GM12878 (cell line): Measurements from ENCODE around the gene MAN2A2. TPM values are rescaled to one million over a fixed set of nuclear protein-coding genes. Genes with fewer than 3 reads are reported as not detected.

Experiments
- BHLHE40 ChIP-seq, 2 experiments: fragments of 450-650 bp in 1 of 2; IDR thresholded peaks; 2 replicates each; pipeline ENCODE4 v1.6.1; 2011 to 2017; ENCODE audit warnings: low read depth in 2 of 2, borderline replicate concordance in 1 of 2, improper control_type of control experiment in 1 of 2, low read length in 1 of 2, mild to moderate bottlenecking in 1 of 2
- BMI1 ChIP-seq: fragments of 450-650 bp; IDR thresholded peaks from 2 replicates; pipeline ENCODE4 v1.6.1; 2016; ENCODE audit warnings: mild to moderate bottlenecking, moderate library complexity, borderline replicate concordance
- CHD1 ChIP-seq: IDR thresholded peaks from 2 replicates; pipeline ENCODE4 v1.6.1; 2012; ENCODE audit warnings: low read depth, low read length, improper control_type of control experiment
- ELK1 ChIP-seq: IDR thresholded peaks from 2 replicates; pipeline ENCODE4 v1.6.1; 2012; ENCODE audit warnings: low read depth, low read length, improper control_type of control experiment
- FOXM1 ChIP-seq: IDR thresholded peaks from 2 replicates; pipeline ENCODE4 v1.6.1; 2012; ENCODE audit warnings: low read depth, mild to moderate bottlenecking, inconsistent platforms, low read length, moderate library complexity
- HDAC6 ChIP-seq: fragments of 200-600 bp; sonication (generic); IDR thresholded peaks from one replicate; pipeline ENCODE4 v1.8.0; 2017; ENCODE audit warnings: antibody characterized with exemption; ENCODE audit not compliant: unreplicated experiment
- IKZF1 ChIP-seq: fragments of 450-650 bp; conservative IDR thresholded peaks from 2 replicates; pipeline ENCODE4 v1.6.1; 2017; ENCODE audit warnings: antibody characterized with exemption, mild to moderate bottlenecking
- KLF5 ChIP-seq: fragments of 450-650 bp; IDR thresholded peaks from 2 replicates; pipeline ENCODE4 v1.6.1; 2014; ENCODE audit warnings: mild to moderate bottlenecking; ENCODE audit not compliant: partially characterized antibody
- MXI1 ChIP-seq: fragments of 150-350 bp; IDR thresholded peaks from 2 replicates; pipeline ENCODE4 v1.6.1; 2011; ENCODE audit warnings: low read depth, mild to moderate bottlenecking, inconsistent platforms, low read length, improper control_type of control experiment
- MYB ChIP-seq: fragments of 150-350 bp; IDR thresholded peaks from 2 replicates; pipeline ENCODE4 v1.6.1; 2014; ENCODE audit warnings: mild to moderate bottlenecking, low read depth, low read length, borderline replicate concordance
- NBN ChIP-seq: fragments of 450-650 bp; IDR thresholded peaks from 2 replicates; pipeline ENCODE4 v1.6.1; 2016
- NR2C1 ChIP-seq: fragments of 450-650 bp; IDR thresholded peaks from 2 replicates; pipeline ENCODE4 v1.6.1; 2017; ENCODE audit warnings: antibody characterized with exemption, mild to moderate bottlenecking, moderate library complexity
- NR2F1 ChIP-seq: fragments of 450-650 bp; conservative IDR thresholded peaks from 2 replicates; pipeline ENCODE4 v1.6.1; 2017; ENCODE audit warnings: mild to moderate bottlenecking
- PAX5 ChIP-seq: IDR thresholded peaks from 2 replicates; pipeline ENCODE4 v1.6.1; 2011; ENCODE audit warnings: low read depth, low read length, borderline replicate concordance
- RB1 ChIP-seq: fragments of 450-650 bp; formaldehyde crosslinking; IDR thresholded peaks from 2 replicates; pipeline ENCODE4 v1.6.1; 2017; ENCODE audit warnings: mild to moderate bottlenecking, borderline replicate concordance
- RCOR1 ChIP-seq: conservative IDR thresholded peaks from 2 replicates; pipeline ENCODE4 v1.6.1; 2012; ENCODE audit warnings: low read depth, low read length, improper control_type of control experiment
- SMAD5 ChIP-seq: IDR thresholded peaks from 2 replicates; pipeline ENCODE4 v1.6.1; 2016; ENCODE audit warnings: antibody characterized with exemption, low read depth
- SMARCA5 ChIP-seq: fragments of 450-650 bp; IDR thresholded peaks from 2 replicates; pipeline ENCODE4 v1.6.1; 2017; ENCODE audit warnings: mild to moderate bottlenecking
- STAT1 ChIP-seq: fragments of 450-650 bp; conservative IDR thresholded peaks from 2 replicates; pipeline ENCODE4 v1.6.1; 2014; ENCODE audit warnings: antibody characterized with exemption, mild to moderate bottlenecking
- USF1 ChIP-seq: IDR thresholded peaks from 2 replicates; pipeline ENCODE4 v1.6.1; 2011; ENCODE audit warnings: borderline replicate concordance, low read depth, mild to moderate bottlenecking, moderate library complexity, mixed read lengths, low read length; ENCODE audit not compliant: insufficient read depth; ENCODE audit errors: extremely low read length
- ZBTB33 ChIP-seq: fragments of 450-650 bp; IDR thresholded peaks from 2 replicates; pipeline ENCODE4 v1.6.1; 2017; ENCODE audit warnings: mild to moderate bottlenecking
- ZBTB40 ChIP-seq: fragments of 450-650 bp; IDR thresholded peaks from 2 replicates; pipeline ENCODE4 v1.6.1; 2016; ENCODE audit warnings: mild to moderate bottlenecking, moderate library complexity, borderline replicate concordance
- ZZZ3 ChIP-seq: IDR thresholded peaks from 2 replicates; pipeline ENCODE4 v1.6.1; 2011; ENCODE audit warnings: low read depth; ENCODE audit not compliant: control insufficient read depth, insufficient read length
- polyA plus RNA-seq, 11 experiments: library from polyadenylated mRNA; depleted of rRNA in 4 of 11; unstranded in 6 of 11; stranded (reverse) in 5 of 11; fragments of >200 nt; fragmentation: Nextera tagmentation in 4 of 11; fragmentation: Illumina TruSeq in 1 of 11; extraction: Ambion mirVana in 4 of 11; extraction: Trizol in 1 of 11; gene quantifications; 1 replicate in 1 of 11; 2 replicates in 10 of 11; pipeline versions ENCODE4 v1.2.1 to v1.2.3, GENCODE V29; 2011 to 2016; ENCODE audit warnings: inconsistent platforms in 2 of 11, missing spikeins in 2 of 11, low read depth in 1 of 11
- total RNA-seq, 4 experiments: library from RNA; depleted of rRNA in 3 of 4; stranded (reverse); fragments of >200 nt in 3 of 4; fragmentation: Illumina TruSeq in 1 of 4; extraction: Trizol in 1 of 4; gene quantifications; 2 replicates each; pipeline versions ENCODE4 v1.2.1 to v1.2.3, GENCODE V29; 2013 to 2021

MAN2A2 gene
- total and polyA plus RNA-seq, 10 of the 15 experiments (the other 5 are each of a cell fraction or from before 2014, with no cell fraction given): 4.2 to 79.4 (median 23.2) TPM

GRCh38 chr15:90902040-90902839 is 862 bp upstream of the MAN2A2 start (continued):
- TF ChIP-seq USF1 (no peak), RB1 (peak; percentile 70; the same call in 1 of the 2 replicates), CHD1 (no peak), NR2C1 (no peak), ZZZ3 (no peak), ELK1 (no peak), ZBTB33 (no peak), MYB (no peak), RCOR1 (no peak), ZBTB40 (no peak; the same call in 1 of the 2 replicates), FOXM1 (peak; percentile 14; the same call in 1 of the 2 replicates), SMARCA5 (peak; percentile 96), BHLHE40 (IDR thresholded peaks at IDR 0.05; ENCODE audit: borderline replicate concordance in 1 of 2, low read depth in 2 of 2, low read length in 1 of 2) (peak in 1 of 2 experiments; percentile 52; a peak in 1 of 4 replicates), NR2F1 (peak; percentile 31), HDAC6 (no peak), NBN (peak; percentile 83), IKZF1 (peak; percentile 67), KLF5 (peak; percentile 29), BMI1 (no peak), SMAD5 (no peak), PAX5 (no peak), STAT1 (0 out of 2 replicates have a peak, but pooled peaks have one; percentile 41), MXI1 (0 out of 2 replicates have a peak, but pooled peaks have one; percentile 9)
